HFFc6 (cell line): Measurements from ENCODE around the gene TENM4. TPM values are rescaled to one million over a fixed set of nuclear protein-coding genes. Genes with fewer than 3 reads are reported as not detected.
"Not testable (repeated sequence)": the region's sequence is repeated elsewhere in the genome, so short reads cannot be mapped to it uniquely, and the experiment has no call there.

ENCODE experiments used
- DNase-seq: peaks from one replicate; pipeline ENCODE4 v3.0.0-alpha.2; 2018
- H3K27ac Mint-ChIP-seq: 2 replicates; pipeline ENCODE4 v1.8.0; 2020; ENCODE audit warnings: mild to moderate bottlenecking, mixed read lengths
- H3K27me3 Mint-ChIP-seq: 2 replicates; pipeline ENCODE4 v1.8.0; 2021; ENCODE audit warnings: mild to moderate bottlenecking, moderate library complexity, mixed read lengths; ENCODE audit not compliant: insufficient read depth
- H3K36me3 Mint-ChIP-seq: 2 replicates; pipeline ENCODE4 v1.8.0; 2021; ENCODE audit warnings: low read depth, mixed read lengths
- H3K4me1 Mint-ChIP-seq: 2 replicates; pipeline ENCODE4 v1.8.0; 2020; ENCODE audit warnings: low read depth, mixed read lengths
- H3K4me3 Mint-ChIP-seq: 2 replicates; pipeline ENCODE4 v1.8.0; 2020; ENCODE audit warnings: mild to moderate bottlenecking, moderate library complexity, mixed read lengths
- H3K9me3 Mint-ChIP-seq: 2 replicates; pipeline ENCODE4 v1.8.0; 2020; ENCODE audit warnings: mild to moderate bottlenecking, mixed read lengths
- total RNA-seq, 6 experiments: library from RNA; stranded (reverse); fragmentation: NEBNext Ultra II Directional; extraction: Animal tissue kit (Norgen Biotek cat#: 25700); gene quantifications; 2 replicates in 1 of 6; 3 replicates in 5 of 6; pipeline ENCODE4 v1.2.3, GENCODE V29; 2021
- TF ChIP-seq, protein P1 (sequence below): fragments of 200-600 bp; sonication (generic); IDR thresholded peaks from 2 replicates; pipeline ENCODE4 v1.5.0; 2021; ENCODE audit warnings: antibody characterized with exemption, mild to moderate bottlenecking

Gene TENM4
- total RNA-seq, 6 experiments from 2014 or later, result 20.9 to 45.5 (median 26.5) TPM

DNA sequence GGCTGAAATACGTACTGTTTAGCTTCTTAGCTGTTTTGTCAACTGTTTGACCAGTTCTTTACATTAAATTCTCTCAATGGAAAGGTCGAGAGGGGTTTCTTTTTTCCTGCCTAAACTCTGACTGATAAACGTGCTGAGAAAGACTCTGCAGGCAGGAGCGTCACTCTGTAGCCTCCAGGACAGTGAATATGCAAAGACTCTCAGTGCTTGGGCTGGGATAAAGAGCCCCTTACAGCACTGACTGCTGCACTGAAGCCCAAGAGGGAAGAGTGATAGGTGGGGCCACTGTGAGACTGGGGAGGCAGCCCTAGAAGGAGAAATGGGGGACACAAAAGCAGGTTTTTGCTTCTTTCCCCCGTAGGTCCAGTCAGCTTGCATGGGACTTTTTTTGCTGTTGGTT, 213.5 kb downstream of the TENM4 start:
- Mint-ChIP-seq H3K27ac (no peak overlapping the region), H3K27me3 (no peaks in the 10 kb centered on the region; the same call in 1 of the 2 replicates), H3K36me3 (peaks cover 6% of the 10 kb centered on the region), H3K9me3 (no peaks in the 10 kb centered on the region), H3K4me1 (no peaks in the 10 kb centered on the region), H3K4me3 (no peak overlapping the region)
- no peak for DNase-seq
- TF ChIP-seq, protein P1, sequence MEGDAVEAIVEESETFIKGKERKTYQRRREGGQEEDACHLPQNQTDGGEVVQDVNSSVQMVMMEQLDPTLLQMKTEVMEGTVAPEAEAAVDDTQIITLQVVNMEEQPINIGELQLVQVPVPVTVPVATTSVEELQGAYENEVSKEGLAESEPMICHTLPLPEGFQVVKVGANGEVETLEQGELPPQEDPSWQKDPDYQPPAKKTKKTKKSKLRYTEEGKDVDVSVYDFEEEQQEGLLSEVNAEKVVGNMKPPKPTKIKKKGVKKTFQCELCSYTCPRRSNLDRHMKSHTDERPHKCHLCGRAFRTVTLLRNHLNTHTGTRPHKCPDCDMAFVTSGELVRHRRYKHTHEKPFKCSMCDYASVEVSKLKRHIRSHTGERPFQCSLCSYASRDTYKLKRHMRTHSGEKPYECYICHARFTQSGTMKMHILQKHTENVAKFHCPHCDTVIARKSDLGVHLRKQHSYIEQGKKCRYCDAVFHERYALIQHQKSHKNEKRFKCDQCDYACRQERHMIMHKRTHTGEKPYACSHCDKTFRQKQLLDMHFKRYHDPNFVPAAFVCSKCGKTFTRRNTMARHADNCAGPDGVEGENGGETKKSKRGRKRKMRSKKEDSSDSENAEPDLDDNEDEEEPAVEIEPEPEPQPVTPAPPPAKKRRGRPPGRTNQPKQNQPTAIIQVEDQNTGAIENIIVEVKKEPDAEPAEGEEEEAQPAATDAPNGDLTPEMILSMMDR, result no peak

DNA sequence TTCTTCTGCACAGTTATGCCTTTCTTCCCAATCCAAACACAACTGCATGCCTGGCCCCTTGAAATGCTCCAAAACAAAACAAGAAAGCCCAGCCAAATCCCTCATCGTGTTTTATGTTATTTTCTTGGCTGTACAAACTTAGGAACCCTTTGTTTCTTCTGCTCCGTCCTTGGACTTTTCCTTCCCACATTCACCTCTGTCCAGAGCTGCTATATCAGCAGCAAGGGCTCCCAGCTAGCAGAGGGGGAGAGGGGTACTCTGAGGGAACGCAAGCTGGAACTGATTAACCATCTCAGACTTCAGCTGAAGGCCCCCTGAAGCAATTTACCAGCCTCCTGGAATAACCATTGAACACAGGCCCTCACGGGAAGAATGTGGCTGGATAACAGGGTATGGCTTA, 214.7 kb downstream of the TENM4 start:
- DNase-seq, result no peak
- Mint-ChIP-seq H3K4me1 (no peaks in the 10 kb centered on the region), H3K27me3 (no peaks in the 10 kb centered on the region; the same call in 1 of the 2 replicates), H3K36me3 (peaks cover 16% of the 10 kb centered on the region), H3K27ac (no peak overlapping the region), H3K9me3 (no peaks in the 10 kb centered on the region), H3K4me3 (no peak overlapping the region)
- TF ChIP-seq, protein P1, result no peak

DNA sequence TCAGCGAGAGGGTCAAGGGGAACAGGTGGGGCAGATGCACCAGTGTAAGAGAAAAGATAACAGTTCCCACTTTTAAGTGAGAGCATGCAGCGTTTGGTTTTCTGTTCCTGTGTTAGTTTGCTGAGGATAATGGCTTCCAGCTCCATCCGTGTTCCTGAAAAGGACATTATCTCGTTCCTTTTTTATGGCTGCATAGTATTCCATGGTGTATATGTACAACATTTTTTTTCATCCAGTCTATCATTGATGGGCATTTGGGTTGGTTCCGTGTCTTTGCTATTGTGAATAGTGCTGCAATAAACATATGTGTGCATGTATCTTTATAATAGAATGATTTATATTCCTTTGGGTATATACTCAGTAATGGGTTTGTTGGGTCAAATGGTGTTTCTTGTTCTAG, 218.7 kb downstream of the TENM4 start:
- H3K9me3 Mint-ChIP-seq, H3K27ac Mint-ChIP-seq, H3K4me1 Mint-ChIP-seq, H3K27me3 Mint-ChIP-seq, H3K4me3 Mint-ChIP-seq, DNase-seq: not testable (repeated sequence)
- peaks cover 16% of the 10 kb centered on the region for H3K36me3 Mint-ChIP-seq

DNA sequence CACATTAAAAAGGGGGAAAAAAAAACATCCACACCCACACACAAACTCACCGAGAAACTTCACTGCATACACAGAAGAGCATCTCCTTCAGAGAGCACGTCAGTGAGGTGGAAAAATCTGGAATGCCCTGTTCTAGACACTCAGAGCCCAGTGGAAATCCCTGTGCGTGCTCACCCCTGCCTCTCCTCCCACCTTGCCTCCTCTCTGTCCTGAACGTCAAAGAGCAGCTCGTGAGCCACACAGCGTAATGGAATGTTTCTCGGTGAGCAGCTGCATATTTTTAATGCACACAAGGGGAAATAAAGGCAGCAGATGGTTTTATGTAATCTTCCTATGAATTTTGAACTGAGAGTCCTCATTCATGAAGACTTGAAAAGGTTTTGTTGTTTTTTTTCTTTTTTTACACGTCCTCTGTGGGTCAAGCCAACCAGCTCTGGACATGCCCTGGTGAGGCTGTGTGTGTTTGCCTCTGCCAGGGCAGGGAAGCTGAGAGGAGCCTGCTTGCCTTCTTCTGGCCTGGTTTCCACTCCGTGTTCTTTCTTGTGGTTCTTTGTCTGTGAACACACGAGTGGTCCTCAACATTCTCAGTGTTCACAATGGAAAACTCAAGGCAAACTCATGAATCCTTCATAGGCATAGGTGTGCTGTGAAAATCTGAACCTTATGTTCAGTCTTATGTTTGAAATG, 219.2 kb downstream of the TENM4 start:
- Mint-ChIP-seq H3K27ac (no peak overlapping the region), H3K36me3 (peaks cover 16% of the 10 kb centered on the region), H3K4me3 (no peak overlapping the region), H3K27me3 (no peaks in the 10 kb centered on the region; the same call in 1 of the 2 replicates), H3K4me1 (peaks cover 9% of the 10 kb centered on the region), H3K9me3 (no peaks in the 10 kb centered on the region)
- TF ChIP-seq, protein P1, result no peak
- no peak for DNase-seq

DNA sequence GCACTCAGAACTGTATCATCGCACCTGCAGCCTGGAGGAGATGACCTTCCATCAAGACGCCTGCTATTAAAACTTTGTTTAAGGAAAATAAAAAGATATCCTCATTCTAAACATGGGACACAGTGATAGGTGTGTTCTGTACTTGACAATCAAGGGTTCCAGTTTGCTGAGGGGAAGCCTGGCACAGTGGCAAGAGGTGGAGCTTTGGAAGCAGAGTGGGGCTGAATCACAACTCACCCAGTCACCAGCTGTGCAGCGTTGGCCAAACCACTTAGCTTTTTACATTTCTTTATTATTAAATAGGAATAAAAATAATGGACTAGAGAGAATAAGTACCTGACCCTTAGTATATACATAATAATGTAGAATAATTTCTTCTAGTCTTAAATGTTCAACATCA, 220.7 kb downstream of the TENM4 start:
- no peaks in the 10 kb centered on the region; the same call in 1 of the 2 replicates for H3K27me3 Mint-ChIP-seq
- no peak overlapping the region for H3K27ac Mint-ChIP-seq
- H3K9me3 Mint-ChIP-seq, result no peaks in the 10 kb centered on the region
- no peak overlapping the region for H3K4me3 Mint-ChIP-seq
- no peak for DNase-seq
- peaks cover 16% of the 10 kb centered on the region for H3K36me3 Mint-ChIP-seq
- TF ChIP-seq, protein P1, result no peak
- peaks cover 9% of the 10 kb centered on the region for H3K4me1 Mint-ChIP-seq

DNA sequence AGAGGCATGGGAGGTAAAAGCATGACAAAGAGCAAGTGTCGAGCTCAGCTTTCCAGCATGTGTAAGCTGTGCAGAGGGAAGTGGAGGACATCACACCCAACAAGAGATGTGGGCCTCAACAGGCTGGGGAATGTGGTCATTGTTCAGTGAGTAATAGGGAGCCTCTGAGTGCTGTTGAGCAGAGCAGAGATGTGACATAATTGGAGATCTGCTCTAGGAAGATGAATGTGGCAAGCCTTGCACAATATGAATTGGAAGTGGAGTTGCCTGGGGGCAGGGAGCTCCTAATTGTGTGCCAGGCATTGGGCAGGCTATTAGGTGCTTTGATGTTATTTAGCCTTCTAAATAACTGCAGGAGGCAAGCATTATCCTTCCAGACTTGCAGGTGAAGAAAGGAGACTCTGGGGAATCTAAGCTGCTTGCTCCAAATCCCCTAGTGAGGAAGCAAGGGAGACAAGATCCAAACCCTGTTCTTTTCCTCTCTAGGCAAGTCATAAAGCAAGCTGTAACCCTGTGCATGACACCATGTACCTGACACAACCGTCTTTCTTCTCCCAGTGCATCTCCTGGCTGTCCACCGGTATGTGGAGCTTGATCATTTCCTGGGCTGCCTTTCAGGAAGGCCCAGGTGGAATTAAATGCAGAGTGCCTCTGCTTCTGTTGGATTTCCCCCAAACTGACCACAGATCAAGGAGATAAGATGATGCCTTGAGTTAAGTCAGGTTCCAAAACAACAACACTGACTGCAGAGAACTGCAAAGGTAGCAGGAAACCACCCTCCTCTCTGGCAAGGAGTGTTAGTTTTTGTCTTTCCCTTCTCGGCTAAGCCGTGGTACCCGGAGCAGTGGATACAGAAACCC, 221.4 kb downstream of the TENM4 start:
- no peak for DNase-seq
- TF ChIP-seq, protein P1, result no peak
- peaks cover 9% of the 10 kb centered on the region for H3K4me1 Mint-ChIP-seq
- H3K27me3 Mint-ChIP-seq, result no peaks in the 10 kb centered on the region; the same call in 1 of the 2 replicates
- H3K9me3 Mint-ChIP-seq, result no peaks in the 10 kb centered on the region
- no peak overlapping the region for H3K4me3 Mint-ChIP-seq
- H3K27ac Mint-ChIP-seq, result no peak overlapping the region
- peaks cover 18% of the 10 kb centered on the region for H3K36me3 Mint-ChIP-seq
